Upper lobe of left lung (tissue), 4 donors: ENCODE data around the gene AQR.

Source experiments
- CTCF ChIP-seq, 6 experiments: fragments of 450-650 bp in 4 of 6; fragments of 200-600 bp in 2 of 6; sonication (generic) in 2 of 6; IDR thresholded peaks; one replicate each; pipeline ENCODE4 v1.5.1; 2016 to 2019; ENCODE audit warnings: antibody characterized with exemption in 6 of 6
- EP300 ChIP-seq, 4 donors: sonication (generic); formaldehyde crosslinking; IDR thresholded peaks; one replicate each; pipeline ENCODE4 v1.5.1; 2017; ENCODE audit warnings: antibody characterized with exemption in 4 of 4, control low read depth in 2 of 4
- POLR2A ChIP-seq, 4 donors: fragments of 450-650 bp; IDR thresholded peaks; one replicate each; pipeline ENCODE4 v1.5.1; 2016 to 2017; ENCODE audit warnings: antibody characterized with exemption in 4 of 4, mild to moderate bottlenecking in 2 of 4

GRCh38 chr15:35007397-35007796 is 37.9 kb upstream of the AQR start:
- no peak for TF ChIP-seq CTCF (IDR thresholded peaks at IDR 0.05)
- no peak for TF ChIP-seq POLR2A (IDR thresholded peaks at IDR 0.05)
- no peak for TF ChIP-seq EP300 (IDR thresholded peaks at IDR 0.05)
